Measurements from ENCODE around the gene SAXO1.
A peak's percentile ranks its signal among the peaks of the same experiment; 100 is the strongest.

The SAXO1 gene, protein sequence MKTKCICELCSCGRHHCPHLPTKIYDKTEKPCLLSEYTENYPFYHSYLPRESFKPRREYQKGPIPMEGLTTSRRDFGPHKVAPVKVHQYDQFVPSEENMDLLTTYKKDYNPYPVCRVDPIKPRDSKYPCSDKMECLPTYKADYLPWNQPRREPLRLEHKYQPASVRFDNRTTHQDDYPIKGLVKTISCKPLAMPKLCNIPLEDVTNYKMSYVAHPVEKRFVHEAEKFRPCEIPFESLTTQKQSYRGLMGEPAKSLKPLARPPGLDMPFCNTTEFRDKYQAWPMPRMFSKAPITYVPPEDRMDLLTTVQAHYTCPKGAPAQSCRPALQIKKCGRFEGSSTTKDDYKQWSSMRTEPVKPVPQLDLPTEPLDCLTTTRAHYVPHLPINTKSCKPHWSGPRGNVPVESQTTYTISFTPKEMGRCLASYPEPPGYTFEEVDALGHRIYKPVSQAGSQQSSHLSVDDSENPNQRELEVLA

DNA sequence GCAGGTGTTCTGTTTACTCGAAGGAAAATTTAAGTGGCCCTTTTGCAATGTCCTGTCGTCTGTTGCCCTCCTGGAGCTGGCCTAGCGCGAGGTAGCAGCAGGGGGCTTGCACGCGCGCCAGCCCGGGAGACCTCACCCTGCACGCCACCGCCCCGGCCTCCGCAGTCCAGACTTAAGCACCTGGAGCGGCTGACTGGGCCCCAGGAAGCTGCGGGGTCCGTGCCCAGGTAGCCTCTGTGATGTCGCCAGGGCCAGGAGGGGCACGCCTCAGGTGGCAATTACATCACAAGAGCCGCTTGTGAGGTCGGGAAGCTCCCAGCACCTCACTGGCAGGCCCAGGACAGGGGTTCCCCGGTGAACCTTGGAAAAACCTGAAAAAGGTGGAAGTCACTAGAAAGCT is at the start of gene SAXO1:
SAXO1 (minus strand) TSS at position 195 of the 400 bp plus-strand sequence. CDS start 301 bp downstream, outside the sequence.
- TF ChIP-seq, protein P1, sequence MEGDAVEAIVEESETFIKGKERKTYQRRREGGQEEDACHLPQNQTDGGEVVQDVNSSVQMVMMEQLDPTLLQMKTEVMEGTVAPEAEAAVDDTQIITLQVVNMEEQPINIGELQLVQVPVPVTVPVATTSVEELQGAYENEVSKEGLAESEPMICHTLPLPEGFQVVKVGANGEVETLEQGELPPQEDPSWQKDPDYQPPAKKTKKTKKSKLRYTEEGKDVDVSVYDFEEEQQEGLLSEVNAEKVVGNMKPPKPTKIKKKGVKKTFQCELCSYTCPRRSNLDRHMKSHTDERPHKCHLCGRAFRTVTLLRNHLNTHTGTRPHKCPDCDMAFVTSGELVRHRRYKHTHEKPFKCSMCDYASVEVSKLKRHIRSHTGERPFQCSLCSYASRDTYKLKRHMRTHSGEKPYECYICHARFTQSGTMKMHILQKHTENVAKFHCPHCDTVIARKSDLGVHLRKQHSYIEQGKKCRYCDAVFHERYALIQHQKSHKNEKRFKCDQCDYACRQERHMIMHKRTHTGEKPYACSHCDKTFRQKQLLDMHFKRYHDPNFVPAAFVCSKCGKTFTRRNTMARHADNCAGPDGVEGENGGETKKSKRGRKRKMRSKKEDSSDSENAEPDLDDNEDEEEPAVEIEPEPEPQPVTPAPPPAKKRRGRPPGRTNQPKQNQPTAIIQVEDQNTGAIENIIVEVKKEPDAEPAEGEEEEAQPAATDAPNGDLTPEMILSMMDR (IDR thresholded peaks at IDR 0.05; ENCODE audit: insufficient read depth, low read depth, low read length, missing control alignments): no peak
- H3K4me3 ChIP-seq (ENCODE audit: low read length): no peak within 1 kb of the TSS
- no peak for DNase-seq (ENCODE audit: low read depth)

DNA sequence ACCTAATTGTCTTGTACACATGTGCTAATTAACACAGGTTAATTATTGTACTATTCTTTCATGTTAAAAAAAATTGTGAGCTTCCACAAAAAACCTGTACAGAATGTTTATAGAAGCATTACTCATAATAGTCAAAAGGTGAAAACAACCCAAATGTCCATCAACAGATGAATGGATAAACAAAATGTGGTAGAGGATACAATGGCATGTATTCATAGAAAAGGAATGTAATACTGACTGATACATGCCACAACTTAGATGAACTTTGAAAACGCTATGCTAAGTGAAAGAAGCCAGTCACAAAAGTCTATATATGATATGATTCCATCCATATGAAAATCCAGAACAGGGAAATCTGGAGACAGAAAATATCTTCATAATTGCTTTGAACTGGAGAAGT is 41.8 kb upstream of the SAXO1 start:
- no peak overlapping the region for H3K4me3 ChIP-seq (ENCODE audit: low read length)
- TF ChIP-seq, protein P1 (IDR thresholded peaks at IDR 0.05; ENCODE audit: insufficient read depth, low read depth, low read length, missing control alignments): no peak
- DNase-seq (ENCODE audit: low read depth): peak; percentile 67

DNA sequence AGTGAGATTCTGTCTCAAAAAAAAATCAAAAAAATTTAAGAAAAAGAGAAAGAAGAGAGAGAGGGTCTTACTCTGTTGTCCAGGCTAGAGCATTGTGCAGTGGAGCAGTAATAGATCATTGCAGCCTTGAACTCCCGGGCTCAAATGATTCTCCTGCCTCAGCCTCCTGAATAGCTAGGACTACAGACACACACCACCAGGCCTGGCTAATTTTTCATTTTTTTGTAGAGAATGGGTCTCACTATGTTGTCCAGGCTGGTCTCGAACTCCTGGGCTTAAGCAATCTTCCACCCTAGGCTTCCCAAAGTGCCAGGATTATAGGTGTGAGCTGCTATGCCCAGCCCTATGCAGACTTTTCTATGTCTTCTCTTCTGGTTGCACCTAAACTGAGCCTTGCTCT is 41.2 kb upstream of the SAXO1 start:
- TF ChIP-seq, protein P1 (IDR thresholded peaks at IDR 0.05; ENCODE audit: insufficient read depth, low read depth, low read length, missing control alignments): no peak
- H3K4me3 ChIP-seq (ENCODE audit: low read length): no peak overlapping the region
- no peak for DNase-seq (ENCODE audit: low read depth)

DNA sequence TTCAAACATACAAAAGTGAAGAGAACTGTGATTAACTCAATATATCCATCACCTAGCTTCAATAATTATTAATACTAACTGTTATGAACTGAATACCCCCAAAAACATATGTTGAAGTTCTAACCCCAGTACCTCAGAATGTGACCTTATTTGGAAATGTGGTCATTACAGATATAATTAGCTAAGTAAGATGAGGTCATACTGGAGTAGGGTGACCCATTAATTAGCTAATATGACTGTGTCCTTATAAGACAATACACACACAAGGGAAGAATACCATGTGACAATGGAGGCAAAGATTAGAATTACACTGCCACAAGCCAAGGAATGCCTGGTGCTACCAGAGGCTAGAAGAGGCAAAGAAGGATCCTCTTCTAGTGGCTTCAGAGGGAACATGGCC is 24.0 kb upstream of the SAXO1 start:
- H3K4me3 ChIP-seq (ENCODE audit: low read length): no peak overlapping the region
- DNase-seq (ENCODE audit: low read depth): no peak
- TF ChIP-seq, protein P1 (IDR thresholded peaks at IDR 0.05; ENCODE audit: insufficient read depth, low read depth, low read length, missing control alignments): no peak

DNA sequence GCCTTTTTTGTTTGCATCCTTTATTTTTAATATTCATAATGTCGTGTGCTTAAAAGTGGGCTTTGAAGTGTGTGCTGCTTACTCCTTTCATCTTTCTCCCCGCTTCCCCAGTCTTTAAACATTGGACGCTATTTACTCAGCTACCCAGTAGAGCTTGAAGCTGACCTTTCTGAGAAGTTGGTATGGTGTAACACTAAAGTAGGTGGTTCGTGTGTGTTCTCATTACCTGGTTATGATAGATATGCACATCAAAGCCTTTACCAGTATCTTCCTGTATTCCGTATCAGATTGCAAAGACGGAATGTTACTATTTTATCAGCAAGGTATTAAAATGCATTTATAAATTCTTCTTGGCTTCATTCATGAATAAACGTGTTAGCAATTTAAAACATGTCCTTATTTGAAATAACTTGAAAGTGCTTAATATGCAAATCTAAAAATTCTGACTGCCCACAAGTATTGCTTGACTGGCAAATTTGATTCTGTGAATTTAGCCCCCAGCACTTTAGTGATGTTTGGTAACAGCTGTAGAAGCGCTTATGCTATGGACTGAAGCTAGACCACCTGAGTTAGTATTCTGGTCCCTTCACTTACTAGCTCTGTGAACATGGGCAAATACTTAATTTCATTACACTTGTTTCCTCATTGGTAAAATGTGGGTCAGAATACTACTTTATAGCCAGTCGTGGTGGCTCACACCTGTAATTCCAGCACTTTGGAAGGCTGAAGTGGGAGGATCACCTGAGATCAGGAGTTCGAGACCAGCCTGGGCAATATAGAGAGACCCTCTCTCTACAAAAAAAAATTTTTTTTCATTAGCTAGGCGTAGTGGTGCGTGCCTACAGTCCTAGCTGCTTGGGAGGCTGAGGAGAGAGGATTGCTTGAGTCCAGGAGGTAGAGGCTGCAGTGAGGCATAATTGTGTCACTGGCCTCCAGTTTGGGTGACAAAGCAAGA is 17.9 kb upstream of the SAXO1 start:
- peak overlapping the region; percentile 77 for H3K4me3 ChIP-seq (ENCODE audit: low read length)
- peak; percentile 39 for DNase-seq (ENCODE audit: low read depth)
- TF ChIP-seq, protein P1 (IDR thresholded peaks at IDR 0.05; ENCODE audit: insufficient read depth, low read depth, low read length, missing control alignments): no peak

DNA sequence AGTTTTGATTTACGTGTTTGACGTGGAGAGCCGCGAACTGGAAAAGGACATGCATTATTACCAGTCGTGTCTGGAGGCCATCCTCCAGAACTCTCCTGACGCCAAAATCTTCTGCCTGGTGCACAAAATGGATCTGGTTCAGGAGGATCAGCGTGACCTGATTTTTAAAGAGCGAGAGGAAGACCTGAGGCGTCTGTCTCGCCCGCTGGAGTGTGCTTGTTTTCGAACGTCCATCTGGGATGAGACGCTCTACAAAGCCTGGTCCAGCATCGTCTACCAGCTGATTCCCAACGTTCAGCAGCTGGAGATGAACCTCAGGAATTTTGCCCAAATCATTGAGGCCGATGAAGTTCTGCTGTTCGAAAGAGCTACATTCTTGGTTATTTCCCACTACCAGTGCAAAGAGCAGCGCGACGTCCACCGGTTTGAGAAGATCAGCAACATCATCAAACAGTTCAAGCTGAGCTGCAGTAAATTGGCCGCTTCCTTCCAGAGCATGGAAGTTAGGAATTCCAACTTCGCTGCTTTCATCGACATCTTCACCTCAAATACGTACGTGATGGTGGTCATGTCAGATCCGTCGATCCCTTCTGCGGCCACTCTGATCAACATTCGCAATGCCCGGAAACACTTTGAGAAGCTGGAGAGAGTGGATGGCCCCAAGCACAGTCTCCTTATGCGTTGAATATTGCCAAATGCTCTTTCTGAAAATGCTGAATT is 17.1 kb upstream of the SAXO1 start:
- H3K4me3 ChIP-seq (ENCODE audit: low read length): peak overlapping the region; percentile 77
- peak; percentile 25 for DNase-seq (ENCODE audit: low read depth)
- TF ChIP-seq, protein P1 (IDR thresholded peaks at IDR 0.05; ENCODE audit: insufficient read depth, low read depth, low read length, missing control alignments): no peak

Data from epithelial cell of esophagus (primary cell).